Measurements from ENCODE around the gene OR10G6. TPM values are rescaled to one million over a fixed set of nuclear protein-coding genes. Genes with fewer than 3 reads are reported as not detected.

The OR10G6 gene
- total RNA-seq, 1 experiment from 2014 or later, result not detected

DNA sequence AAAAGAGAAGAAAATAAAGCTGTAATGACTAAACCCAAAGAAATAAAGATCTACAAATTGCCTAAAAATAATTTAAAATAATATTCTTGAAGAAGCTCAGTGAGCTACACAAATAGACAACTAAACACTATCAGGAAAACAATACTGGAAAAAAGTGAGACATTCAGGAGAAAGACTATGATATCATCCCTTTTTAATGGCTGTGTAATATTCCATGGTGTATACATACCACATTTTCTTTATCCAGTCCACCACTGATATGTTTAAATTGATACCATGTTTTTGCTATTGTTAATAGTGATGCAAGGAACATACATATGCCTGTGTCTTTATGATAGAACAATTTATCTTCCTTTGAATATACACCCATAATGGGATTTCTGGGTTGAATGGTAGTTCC, 38.2 kb downstream of the OR10G6 start:
- no peak for ATAC-seq
- Histone ChIP-seq H3K27me3 (ENCODE audit: control insufficient read depth, insufficient read depth, low read length) (no peaks in the 10 kb centered on the region), H3K27ac (ENCODE audit: low read length) (no peak overlapping the region), H3K36me3 (ENCODE audit: control insufficient read depth, insufficient read depth, low read length) (no peaks in the 10 kb centered on the region), H3K9me3 (ENCODE audit: control insufficient read depth, insufficient read depth, low read depth, low read length) (no peaks in the 10 kb centered on the region), H3K4me3 (ENCODE audit: low read depth in 2 of 2, low read length in 2 of 2) (no peak overlapping the region), H3K4me1 (ENCODE audit: control insufficient read depth, insufficient read depth, low read length) (no peaks in the 10 kb centered on the region)
- in situ Hi-C loops (cut with HindIII; ENCODE audit: low pct_unique_long_range_greater_than_20kb, low sequenced_read_pairs), result no loop called here
- no peak for DNase-seq (ENCODE audit: low read depth, low spot score)
- TF ChIP-seq, protein P1, sequence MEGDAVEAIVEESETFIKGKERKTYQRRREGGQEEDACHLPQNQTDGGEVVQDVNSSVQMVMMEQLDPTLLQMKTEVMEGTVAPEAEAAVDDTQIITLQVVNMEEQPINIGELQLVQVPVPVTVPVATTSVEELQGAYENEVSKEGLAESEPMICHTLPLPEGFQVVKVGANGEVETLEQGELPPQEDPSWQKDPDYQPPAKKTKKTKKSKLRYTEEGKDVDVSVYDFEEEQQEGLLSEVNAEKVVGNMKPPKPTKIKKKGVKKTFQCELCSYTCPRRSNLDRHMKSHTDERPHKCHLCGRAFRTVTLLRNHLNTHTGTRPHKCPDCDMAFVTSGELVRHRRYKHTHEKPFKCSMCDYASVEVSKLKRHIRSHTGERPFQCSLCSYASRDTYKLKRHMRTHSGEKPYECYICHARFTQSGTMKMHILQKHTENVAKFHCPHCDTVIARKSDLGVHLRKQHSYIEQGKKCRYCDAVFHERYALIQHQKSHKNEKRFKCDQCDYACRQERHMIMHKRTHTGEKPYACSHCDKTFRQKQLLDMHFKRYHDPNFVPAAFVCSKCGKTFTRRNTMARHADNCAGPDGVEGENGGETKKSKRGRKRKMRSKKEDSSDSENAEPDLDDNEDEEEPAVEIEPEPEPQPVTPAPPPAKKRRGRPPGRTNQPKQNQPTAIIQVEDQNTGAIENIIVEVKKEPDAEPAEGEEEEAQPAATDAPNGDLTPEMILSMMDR (IDR thresholded peaks at IDR 0.05), result no peak
- TF ChIP-seq SIN3A (IDR thresholded peaks at IDR 0.05; ENCODE audit: borderline replicate concordance, insufficient read depth, low read depth, low read length) (no peak), POLR2AphosphoS5 (IDR thresholded peaks at IDR 0.05; ENCODE audit: low read depth, low read length) (no peak), TCF7L2 (IDR thresholded peaks at IDR 0.05; ENCODE audit: low read depth, low read length) (no peak)
- TF ChIP-seq, protein P2, sequence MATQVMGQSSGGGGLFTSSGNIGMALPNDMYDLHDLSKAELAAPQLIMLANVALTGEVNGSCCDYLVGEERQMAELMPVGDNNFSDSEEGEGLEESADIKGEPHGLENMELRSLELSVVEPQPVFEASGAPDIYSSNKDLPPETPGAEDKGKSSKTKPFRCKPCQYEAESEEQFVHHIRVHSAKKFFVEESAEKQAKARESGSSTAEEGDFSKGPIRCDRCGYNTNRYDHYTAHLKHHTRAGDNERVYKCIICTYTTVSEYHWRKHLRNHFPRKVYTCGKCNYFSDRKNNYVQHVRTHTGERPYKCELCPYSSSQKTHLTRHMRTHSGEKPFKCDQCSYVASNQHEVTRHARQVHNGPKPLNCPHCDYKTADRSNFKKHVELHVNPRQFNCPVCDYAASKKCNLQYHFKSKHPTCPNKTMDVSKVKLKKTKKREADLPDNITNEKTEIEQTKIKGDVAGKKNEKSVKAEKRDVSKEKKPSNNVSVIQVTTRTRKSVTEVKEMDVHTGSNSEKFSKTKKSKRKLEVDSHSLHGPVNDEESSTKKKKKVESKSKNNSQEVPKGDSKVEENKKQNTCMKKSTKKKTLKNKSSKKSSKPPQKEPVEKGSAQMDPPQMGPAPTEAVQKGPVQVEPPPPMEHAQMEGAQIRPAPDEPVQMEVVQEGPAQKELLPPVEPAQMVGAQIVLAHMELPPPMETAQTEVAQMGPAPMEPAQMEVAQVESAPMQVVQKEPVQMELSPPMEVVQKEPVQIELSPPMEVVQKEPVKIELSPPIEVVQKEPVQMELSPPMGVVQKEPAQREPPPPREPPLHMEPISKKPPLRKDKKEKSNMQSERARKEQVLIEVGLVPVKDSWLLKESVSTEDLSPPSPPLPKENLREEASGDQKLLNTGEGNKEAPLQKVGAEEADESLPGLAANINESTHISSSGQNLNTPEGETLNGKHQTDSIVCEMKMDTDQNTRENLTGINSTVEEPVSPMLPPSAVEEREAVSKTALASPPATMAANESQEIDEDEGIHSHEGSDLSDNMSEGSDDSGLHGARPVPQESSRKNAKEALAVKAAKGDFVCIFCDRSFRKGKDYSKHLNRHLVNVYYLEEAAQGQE (IDR thresholded peaks at IDR 0.05; ENCODE audit: insufficient read depth in 1 of 2, low read depth in 2 of 2, low read length in 1 of 2), result no peak
- ChIA-PET POLR2A (no interaction called here), CTCF (no interaction called here)
- intact Hi-C loops (cut with micrococcal nuclease; ENCODE audit: unreplicated experiment), result no loop called here
- BruUV-seq (replicated peaks), result no TSS peak

DNA sequence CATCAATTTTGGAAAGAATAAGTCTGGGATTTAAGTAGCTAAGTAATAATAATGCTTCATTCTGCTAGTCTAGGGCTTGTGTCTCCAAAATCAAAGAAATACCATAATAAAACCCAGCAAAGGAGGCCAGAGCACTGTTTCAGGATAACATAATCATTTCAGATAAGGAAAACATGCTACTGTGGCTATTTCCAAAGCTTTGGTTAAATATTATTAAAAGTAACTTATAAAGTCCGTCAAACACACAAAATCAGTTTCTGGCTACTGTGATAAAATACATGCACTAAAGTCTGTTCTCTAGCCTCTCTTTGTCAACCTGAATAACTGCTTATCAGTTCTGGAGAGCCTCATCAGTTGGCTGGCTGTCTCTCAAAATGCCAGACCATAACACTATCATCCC, 49.8 kb downstream of the OR10G6 start:
- H3K4me3 ChIP-seq (ENCODE audit: low read depth in 2 of 2, low read length in 2 of 2), result no peak overlapping the region
- H3K27ac ChIP-seq (ENCODE audit: low read length), result no peak overlapping the region
- CTCF ChIA-PET, result no interaction called here
- TF ChIP-seq, protein P1 (IDR thresholded peaks at IDR 0.05), result no peak
- TF ChIP-seq TCF7L2 (IDR thresholded peaks at IDR 0.05; ENCODE audit: low read depth, low read length) (no peak), POLR2AphosphoS5 (IDR thresholded peaks at IDR 0.05; ENCODE audit: low read depth, low read length) (no peak)
- TF ChIP-seq, protein P2 (IDR thresholded peaks at IDR 0.05; ENCODE audit: insufficient read depth in 1 of 2, low read depth in 2 of 2, low read length in 1 of 2), result no peak
- in situ Hi-C loops (cut with HindIII; ENCODE audit: low pct_unique_long_range_greater_than_20kb, low sequenced_read_pairs), result no loop called here
- no peak for ATAC-seq
- no peaks in the 10 kb centered on the region for H3K36me3 ChIP-seq (ENCODE audit: control insufficient read depth, insufficient read depth, low read length)
- no TSS peak for BruUV-seq (replicated peaks)
- H3K9me3 ChIP-seq (ENCODE audit: control insufficient read depth, insufficient read depth, low read depth, low read length), result no peaks in the 10 kb centered on the region
- H3K4me1 ChIP-seq (ENCODE audit: control insufficient read depth, insufficient read depth, low read length), result no peaks in the 10 kb centered on the region
- no peak for DNase-seq (ENCODE audit: low read depth, low spot score)
- POLR2A ChIA-PET, result no interaction called here
- intact Hi-C loops (cut with micrococcal nuclease; ENCODE audit: unreplicated experiment), result no loop called here
- H3K27me3 ChIP-seq (ENCODE audit: control insufficient read depth, insufficient read depth, low read length), result no peaks in the 10 kb centered on the region

Other genes starting within 250 kb of the OR10G6 start
- not detected for gene OR6X1, start 240.6 kb downstream of the OR10G6 start, total RNA-seq (2021; ENCODE audit: unreplicated experiment)
- gene OR6M1, start 188.8 kb downstream of the OR10G6 start, total RNA-seq (2021; ENCODE audit: unreplicated experiment), result not detected
- gene TMEM225, start 109.5 kb downstream of the OR10G6 start, total RNA-seq (2021; ENCODE audit: unreplicated experiment), result not detected
- gene OR8D4, start 93.0 kb downstream of the OR10G6 start, total RNA-seq (2021; ENCODE audit: unreplicated experiment), result not detected
- gene OR4D5, start 55.5 kb downstream of the OR10G6 start, total RNA-seq (2021; ENCODE audit: unreplicated experiment), result not detected
- gene OR6T1, start 51.3 kb downstream of the OR10G6 start, total RNA-seq (2021; ENCODE audit: unreplicated experiment), result not detected
- not detected for gene OR10S1, start 17.4 kb downstream of the OR10G6 start, total RNA-seq (2021; ENCODE audit: unreplicated experiment)
- gene OR10G4, start 17.8 kb upstream of the OR10G6 start, total RNA-seq (2021; ENCODE audit: unreplicated experiment), result not detected
- not detected for gene OR10G9, start 27.9 kb upstream of the OR10G6 start, total RNA-seq (2021; ENCODE audit: unreplicated experiment)
- gene OR10G8, start 31.6 kb upstream of the OR10G6 start, total RNA-seq (2021; ENCODE audit: unreplicated experiment), result not detected
- not detected for gene OR10G7, start 46.2 kb upstream of the OR10G6 start, total RNA-seq (2021; ENCODE audit: unreplicated experiment)
- gene VWA5A, start 120.3 kb upstream of the OR10G6 start, total RNA-seq (2021; ENCODE audit: unreplicated experiment), result 3.1 TPM
- gene OR10D3, start 188.2 kb upstream of the OR10G6 start, total RNA-seq (2021; ENCODE audit: unreplicated experiment), result not detected
- not detected for gene OR8G1, start 245.9 kb upstream of the OR10G6 start, total RNA-seq (2021; ENCODE audit: unreplicated experiment)

Data from Panc1 (cell line).